HEK293 (cell line): ENCODE data around the gene HACD3.

Experiments
- SETDB1 ChIP-seq: IDR thresholded peaks from one replicate; pipeline ENCODE4 v1.6.1; 2017; ENCODE audit warnings: mild to moderate bottlenecking, low read length, moderate library complexity, mixed read lengths; ENCODE audit not compliant: insufficient read length
- YY1 ChIP-seq: fragments of 450-650 bp; formaldehyde crosslinking; IDR thresholded peaks from 2 replicates; pipeline ENCODE4 v1.5.1; 2018; ENCODE audit warnings: missing biosample characterization, missing genetic modification characterization
- ZBTB8A ChIP-seq: fragments of 450-650 bp; formaldehyde crosslinking; IDR thresholded peaks from 2 replicates; pipeline ENCODE4 v1.5.1; 2016; ENCODE audit warnings: missing biosample characterization, missing genetic modification characterization
- ZFP3 ChIP-seq: fragments of 450-650 bp; formaldehyde crosslinking; IDR thresholded peaks from 2 replicates; pipeline ENCODE4 v1.5.1; 2016; ENCODE audit warnings: low read depth, missing biosample characterization, missing genetic modification characterization
- ZFP41 ChIP-seq: fragments of 450-650 bp; formaldehyde crosslinking; IDR thresholded peaks from 2 replicates; pipeline ENCODE4 v1.5.1; 2016; ENCODE audit warnings: missing biosample characterization, missing genetic modification characterization, borderline replicate concordance
- ZNF112 ChIP-seq: fragments of 450-650 bp; formaldehyde crosslinking; IDR thresholded peaks from 2 replicates; pipeline ENCODE4 v1.5.0; 2017; ENCODE audit warnings: missing biosample characterization, missing genetic modification characterization
- ZNF132 ChIP-seq: fragments of 450-650 bp; formaldehyde crosslinking; IDR thresholded peaks from 2 replicates; pipeline ENCODE4 v1.5.1; 2017; ENCODE audit warnings: missing biosample characterization, missing genetic modification characterization, borderline replicate concordance
- ZNF175 ChIP-seq: fragments of 450-650 bp; formaldehyde crosslinking; IDR thresholded peaks from 2 replicates; pipeline ENCODE4 v1.5.1; 2016; ENCODE audit warnings: missing biosample characterization, missing genetic modification characterization
- ZNF221 ChIP-seq: fragments of 450-650 bp; formaldehyde crosslinking; IDR thresholded peaks from 2 replicates; pipeline ENCODE4 v1.5.1; 2017; ENCODE audit warnings: missing biosample characterization, missing genetic modification characterization, borderline replicate concordance
- ZNF335 ChIP-seq: fragments of 450-650 bp; formaldehyde crosslinking; conservative IDR thresholded peaks from 2 replicates; pipeline ENCODE4 v1.5.1; 2016; ENCODE audit warnings: missing biosample characterization, missing genetic modification characterization
- ZNF426 ChIP-seq: fragments of 450-650 bp; formaldehyde crosslinking; IDR thresholded peaks from 2 replicates; pipeline ENCODE4 v1.5.1; 2017; ENCODE audit warnings: missing biosample characterization, missing genetic modification characterization, mild to moderate bottlenecking, inconsistent platforms, moderate library complexity
- ZNF514 ChIP-seq: fragments of 450-650 bp; formaldehyde crosslinking; IDR thresholded peaks from 2 replicates; pipeline ENCODE4 v1.5.1; 2016; ENCODE audit warnings: missing biosample characterization, missing genetic modification characterization
- ZNF544 ChIP-seq: fragments of 450-650 bp; formaldehyde crosslinking; IDR thresholded peaks from 2 replicates; pipeline ENCODE4 v1.5.0; 2017; ENCODE audit warnings: missing biosample characterization, missing genetic modification characterization
- ZNF621 ChIP-seq: fragments of 450-650 bp; formaldehyde crosslinking; IDR thresholded peaks from 2 replicates; pipeline ENCODE4 v1.5.1; 2017; ENCODE audit warnings: missing biosample characterization, missing genetic modification characterization
- ZNF664 ChIP-seq: fragments of 450-650 bp; formaldehyde crosslinking; IDR thresholded peaks from 2 replicates; pipeline ENCODE4 v1.5.1; 2016; ENCODE audit warnings: missing biosample characterization, missing genetic modification characterization
- ZNF837 ChIP-seq: fragments of 450-650 bp; formaldehyde crosslinking; IDR thresholded peaks from 2 replicates; pipeline ENCODE4 v1.5.1; 2016; ENCODE audit warnings: missing biosample characterization, missing genetic modification characterization
- ZNF843 ChIP-seq: fragments of 450-650 bp; formaldehyde crosslinking; IDR thresholded peaks from 2 replicates; pipeline ENCODE4 v1.5.1; 2016; ENCODE audit warnings: missing biosample characterization, missing genetic modification characterization
- TF ChIP-seq, protein P1 (sequence below): fragments of 450-650 bp; IDR thresholded peaks from 2 replicates; pipeline ENCODE4 v1.5.1; 2018; ENCODE audit warnings: missing biosample characterization, missing genetic modification characterization
- TF ChIP-seq, protein P2 (sequence below): fragments of 450-650 bp; formaldehyde crosslinking; IDR thresholded peaks from 2 replicates; pipeline ENCODE4 v1.5.1; 2017; ENCODE audit warnings: missing biosample characterization, missing genetic modification characterization
- TF ChIP-seq, protein P3 (sequence below): fragments of 450-650 bp; formaldehyde crosslinking; IDR thresholded peaks from 2 replicates; pipeline ENCODE4 v1.5.1; 2017; ENCODE audit warnings: missing biosample characterization, mild to moderate bottlenecking, missing genetic modification characterization, moderate library complexity
- TF ChIP-seq, protein P4 (sequence below): fragments of 450-650 bp; formaldehyde crosslinking; optimal IDR thresholded peaks from 2 replicates; pipeline ENCODE3; 2016; ENCODE audit warnings: missing biosample characterization, mild to moderate bottlenecking, missing genetic modification characterization
- TF ChIP-seq, protein P5 (sequence below): fragments of 450-650 bp; formaldehyde crosslinking; IDR thresholded peaks from 2 replicates; pipeline ENCODE4 v1.5.1; 2016; ENCODE audit warnings: missing biosample characterization, missing genetic modification characterization
- TF ChIP-seq, protein P6 (sequence below): fragments of 450-650 bp; formaldehyde crosslinking; IDR thresholded peaks from 2 replicates; pipeline ENCODE4 v1.5.1; 2016; ENCODE audit warnings: missing biosample characterization, missing genetic modification characterization
- TF ChIP-seq, protein P7 (sequence below): fragments of 450-650 bp; formaldehyde crosslinking; IDR thresholded peaks from 2 replicates; pipeline ENCODE4 v1.5.1; 2016; ENCODE audit warnings: missing biosample characterization, missing genetic modification characterization
- TF ChIP-seq, protein P8 (sequence below): IDR thresholded peaks from 2 replicates; pipeline ENCODE4 v1.6.1; 2011; ENCODE audit warnings: mild to moderate bottlenecking, low read depth, low read length, borderline replicate concordance

Gene HACD3

DNA sequence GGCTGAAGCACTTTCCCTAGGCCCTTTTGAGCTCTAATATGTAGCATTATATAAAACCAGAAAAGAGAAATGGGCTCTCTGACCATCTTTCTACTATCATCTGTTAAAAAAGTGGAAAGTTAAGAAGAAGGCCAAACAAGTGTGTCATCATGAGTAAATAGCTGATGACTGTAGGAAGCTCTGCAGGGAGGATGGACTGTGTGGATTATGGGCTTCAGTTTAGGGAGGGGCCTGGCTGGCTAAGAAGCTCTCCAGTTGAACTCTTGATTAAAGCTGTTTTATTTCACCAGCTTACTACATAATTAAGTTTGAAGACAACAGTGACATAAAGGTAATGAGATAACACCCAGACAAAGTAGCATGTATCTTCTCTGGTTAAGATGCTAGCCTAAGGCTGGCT lies 50.0 kb downstream of the HACD3 start (continued):
- TF ChIP-seq, protein P1, sequence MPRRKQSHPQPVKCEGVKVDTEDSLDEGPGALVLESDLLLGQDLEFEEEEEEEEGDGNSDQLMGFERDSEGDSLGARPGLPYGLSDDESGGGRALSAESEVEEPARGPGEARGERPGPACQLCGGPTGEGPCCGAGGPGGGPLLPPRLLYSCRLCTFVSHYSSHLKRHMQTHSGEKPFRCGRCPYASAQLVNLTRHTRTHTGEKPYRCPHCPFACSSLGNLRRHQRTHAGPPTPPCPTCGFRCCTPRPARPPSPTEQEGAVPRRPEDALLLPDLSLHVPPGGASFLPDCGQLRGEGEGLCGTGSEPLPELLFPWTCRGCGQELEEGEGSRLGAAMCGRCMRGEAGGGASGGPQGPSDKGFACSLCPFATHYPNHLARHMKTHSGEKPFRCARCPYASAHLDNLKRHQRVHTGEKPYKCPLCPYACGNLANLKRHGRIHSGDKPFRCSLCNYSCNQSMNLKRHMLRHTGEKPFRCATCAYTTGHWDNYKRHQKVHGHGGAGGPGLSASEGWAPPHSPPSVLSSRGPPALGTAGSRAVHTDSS (tag by site-specific recombination), result no peak
- TF ChIP-seq, protein P2, sequence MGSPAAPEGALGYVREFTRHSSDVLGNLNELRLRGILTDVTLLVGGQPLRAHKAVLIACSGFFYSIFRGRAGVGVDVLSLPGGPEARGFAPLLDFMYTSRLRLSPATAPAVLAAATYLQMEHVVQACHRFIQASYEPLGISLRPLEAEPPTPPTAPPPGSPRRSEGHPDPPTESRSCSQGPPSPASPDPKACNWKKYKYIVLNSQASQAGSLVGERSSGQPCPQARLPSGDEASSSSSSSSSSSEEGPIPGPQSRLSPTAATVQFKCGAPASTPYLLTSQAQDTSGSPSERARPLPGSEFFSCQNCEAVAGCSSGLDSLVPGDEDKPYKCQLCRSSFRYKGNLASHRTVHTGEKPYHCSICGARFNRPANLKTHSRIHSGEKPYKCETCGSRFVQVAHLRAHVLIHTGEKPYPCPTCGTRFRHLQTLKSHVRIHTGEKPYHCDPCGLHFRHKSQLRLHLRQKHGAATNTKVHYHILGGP (tag by site-specific recombination), result no peak
- no peak for TF ChIP-seq YY1 (tag by site-specific recombination)
- TF ChIP-seq, protein P3, sequence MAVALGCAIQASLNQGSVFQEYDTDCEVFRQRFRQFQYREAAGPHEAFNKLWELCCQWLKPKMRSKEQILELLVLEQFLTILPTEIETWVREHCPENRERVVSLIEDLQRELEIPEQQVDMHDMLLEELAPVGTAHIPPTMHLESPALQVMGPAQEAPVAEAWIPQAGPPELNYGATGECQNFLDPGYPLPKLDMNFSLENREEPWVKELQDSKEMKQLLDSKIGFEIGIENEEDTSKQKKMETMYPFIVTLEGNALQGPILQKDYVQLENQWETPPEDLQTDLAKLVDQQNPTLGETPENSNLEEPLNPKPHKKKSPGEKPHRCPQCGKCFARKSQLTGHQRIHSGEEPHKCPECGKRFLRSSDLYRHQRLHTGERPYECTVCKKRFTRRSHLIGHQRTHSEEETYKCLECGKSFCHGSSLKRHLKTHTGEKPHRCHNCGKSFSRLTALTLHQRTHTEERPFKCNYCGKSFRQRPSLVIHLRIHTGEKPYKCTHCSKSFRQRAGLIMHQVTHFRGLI (tag by site-specific recombination), result no peak
- no peak for TF ChIP-seq ZBTB8A (tag by site-specific recombination)
- TF ChIP-seq ZNF837 (tag by site-specific recombination), result no peak
- TF ChIP-seq ZNF335 (tag by site-specific recombination), result 0 out of 2 replicates have a peak, but pooled peaks have one; percentile 2
- no peak for TF ChIP-seq ZNF544
- TF ChIP-seq, protein P4, sequence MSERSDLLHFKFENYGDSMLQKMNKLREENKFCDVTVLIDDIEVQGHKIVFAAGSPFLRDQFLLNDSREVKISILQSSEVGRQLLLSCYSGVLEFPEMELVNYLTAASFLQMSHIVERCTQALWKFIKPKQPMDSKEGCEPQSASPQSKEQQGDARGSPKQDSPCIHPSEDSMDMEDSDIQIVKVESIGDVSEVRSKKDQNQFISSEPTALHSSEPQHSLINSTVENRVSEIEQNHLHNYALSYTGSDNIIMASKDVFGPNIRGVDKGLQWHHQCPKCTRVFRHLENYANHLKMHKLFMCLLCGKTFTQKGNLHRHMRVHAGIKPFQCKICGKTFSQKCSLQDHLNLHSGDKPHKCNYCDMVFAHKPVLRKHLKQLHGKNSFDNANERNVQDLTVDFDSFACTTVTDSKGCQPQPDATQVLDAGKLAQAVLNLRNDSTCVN (tag by site-specific recombination), result no peak
- TF ChIP-seq ZNF175 (tag by site-specific recombination), result no peak
- TF ChIP-seq, protein P5, sequence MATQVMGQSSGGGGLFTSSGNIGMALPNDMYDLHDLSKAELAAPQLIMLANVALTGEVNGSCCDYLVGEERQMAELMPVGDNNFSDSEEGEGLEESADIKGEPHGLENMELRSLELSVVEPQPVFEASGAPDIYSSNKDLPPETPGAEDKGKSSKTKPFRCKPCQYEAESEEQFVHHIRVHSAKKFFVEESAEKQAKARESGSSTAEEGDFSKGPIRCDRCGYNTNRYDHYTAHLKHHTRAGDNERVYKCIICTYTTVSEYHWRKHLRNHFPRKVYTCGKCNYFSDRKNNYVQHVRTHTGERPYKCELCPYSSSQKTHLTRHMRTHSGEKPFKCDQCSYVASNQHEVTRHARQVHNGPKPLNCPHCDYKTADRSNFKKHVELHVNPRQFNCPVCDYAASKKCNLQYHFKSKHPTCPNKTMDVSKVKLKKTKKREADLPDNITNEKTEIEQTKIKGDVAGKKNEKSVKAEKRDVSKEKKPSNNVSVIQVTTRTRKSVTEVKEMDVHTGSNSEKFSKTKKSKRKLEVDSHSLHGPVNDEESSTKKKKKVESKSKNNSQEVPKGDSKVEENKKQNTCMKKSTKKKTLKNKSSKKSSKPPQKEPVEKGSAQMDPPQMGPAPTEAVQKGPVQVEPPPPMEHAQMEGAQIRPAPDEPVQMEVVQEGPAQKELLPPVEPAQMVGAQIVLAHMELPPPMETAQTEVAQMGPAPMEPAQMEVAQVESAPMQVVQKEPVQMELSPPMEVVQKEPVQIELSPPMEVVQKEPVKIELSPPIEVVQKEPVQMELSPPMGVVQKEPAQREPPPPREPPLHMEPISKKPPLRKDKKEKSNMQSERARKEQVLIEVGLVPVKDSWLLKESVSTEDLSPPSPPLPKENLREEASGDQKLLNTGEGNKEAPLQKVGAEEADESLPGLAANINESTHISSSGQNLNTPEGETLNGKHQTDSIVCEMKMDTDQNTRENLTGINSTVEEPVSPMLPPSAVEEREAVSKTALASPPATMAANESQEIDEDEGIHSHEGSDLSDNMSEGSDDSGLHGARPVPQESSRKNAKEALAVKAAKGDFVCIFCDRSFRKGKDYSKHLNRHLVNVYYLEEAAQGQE, result no peak
- no peak for TF ChIP-seq SETDB1
- no peak for TF ChIP-seq ZFP41
- TF ChIP-seq, protein P6, sequence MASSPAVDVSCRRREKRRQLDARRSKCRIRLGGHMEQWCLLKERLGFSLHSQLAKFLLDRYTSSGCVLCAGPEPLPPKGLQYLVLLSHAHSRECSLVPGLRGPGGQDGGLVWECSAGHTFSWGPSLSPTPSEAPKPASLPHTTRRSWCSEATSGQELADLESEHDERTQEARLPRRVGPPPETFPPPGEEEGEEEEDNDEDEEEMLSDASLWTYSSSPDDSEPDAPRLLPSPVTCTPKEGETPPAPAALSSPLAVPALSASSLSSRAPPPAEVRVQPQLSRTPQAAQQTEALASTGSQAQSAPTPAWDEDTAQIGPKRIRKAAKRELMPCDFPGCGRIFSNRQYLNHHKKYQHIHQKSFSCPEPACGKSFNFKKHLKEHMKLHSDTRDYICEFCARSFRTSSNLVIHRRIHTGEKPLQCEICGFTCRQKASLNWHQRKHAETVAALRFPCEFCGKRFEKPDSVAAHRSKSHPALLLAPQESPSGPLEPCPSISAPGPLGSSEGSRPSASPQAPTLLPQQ (tag by site-specific recombination), result no peak
- no peak for TF ChIP-seq ZNF426 (tag by site-specific recombination)
- TF ChIP-seq, protein P7, sequence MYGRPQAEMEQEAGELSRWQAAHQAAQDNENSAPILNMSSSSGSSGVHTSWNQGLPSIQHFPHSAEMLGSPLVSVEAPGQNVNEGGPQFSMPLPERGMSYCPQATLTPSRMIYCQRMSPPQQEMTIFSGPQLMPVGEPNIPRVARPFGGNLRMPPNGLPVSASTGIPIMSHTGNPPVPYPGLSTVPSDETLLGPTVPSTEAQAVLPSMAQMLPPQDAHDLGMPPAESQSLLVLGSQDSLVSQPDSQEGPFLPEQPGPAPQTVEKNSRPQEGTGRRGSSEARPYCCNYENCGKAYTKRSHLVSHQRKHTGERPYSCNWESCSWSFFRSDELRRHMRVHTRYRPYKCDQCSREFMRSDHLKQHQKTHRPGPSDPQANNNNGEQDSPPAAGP (tag by site-specific recombination), result no peak
- TF ChIP-seq ZNF221, result no peak
- no peak for TF ChIP-seq ZNF514
- no peak for TF ChIP-seq ZNF621
- TF ChIP-seq, protein P8, sequence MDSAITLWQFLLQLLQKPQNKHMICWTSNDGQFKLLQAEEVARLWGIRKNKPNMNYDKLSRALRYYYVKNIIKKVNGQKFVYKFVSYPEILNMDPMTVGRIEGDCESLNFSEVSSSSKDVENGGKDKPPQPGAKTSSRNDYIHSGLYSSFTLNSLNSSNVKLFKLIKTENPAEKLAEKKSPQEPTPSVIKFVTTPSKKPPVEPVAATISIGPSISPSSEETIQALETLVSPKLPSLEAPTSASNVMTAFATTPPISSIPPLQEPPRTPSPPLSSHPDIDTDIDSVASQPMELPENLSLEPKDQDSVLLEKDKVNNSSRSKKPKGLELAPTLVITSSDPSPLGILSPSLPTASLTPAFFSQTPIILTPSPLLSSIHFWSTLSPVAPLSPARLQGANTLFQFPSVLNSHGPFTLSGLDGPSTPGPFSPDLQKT, result no peak
- no peak for TF ChIP-seq ZNF843 (tag by site-specific recombination)
- TF ChIP-seq ZNF664, result peak; percentile 83
- TF ChIP-seq ZFP3 (tag by site-specific recombination), result no peak
- TF ChIP-seq ZNF132 (tag by site-specific recombination), result no peak
- TF ChIP-seq ZNF112 (tag by site-specific recombination), result no peak
